Mucosa of gallbladder (tissue), 1 donor: ENCODE measurements around the gene FUBP1. TPM values are rescaled to one million over a fixed set of nuclear protein-coding genes. Genes with fewer than 3 reads are reported as not detected.
A peak's percentile ranks its signal among the peaks of the same experiment; 100 is the strongest.
"Not testable (repeated sequence)": the region's sequence is repeated elsewhere in the genome, so short reads cannot be mapped to it uniquely, and the experiment has no call there.

ENCODE experiments used
- DNase-seq: peaks from one replicate; pipeline ENCODE4 v3.0.0-alpha.2; 2020; ENCODE audit warnings: low spot score
- total RNA-seq: library from RNA; stranded (reverse); gene quantifications from one replicate; pipeline ENCODE4 v1.2.1, GENCODE V29; 2021
- donor health status: DM: no; HTN: no; CAD: no.

The FUBP1 gene
- total RNA-seq, 1 donor from 2014 or later: 107 TPM

DNA sequence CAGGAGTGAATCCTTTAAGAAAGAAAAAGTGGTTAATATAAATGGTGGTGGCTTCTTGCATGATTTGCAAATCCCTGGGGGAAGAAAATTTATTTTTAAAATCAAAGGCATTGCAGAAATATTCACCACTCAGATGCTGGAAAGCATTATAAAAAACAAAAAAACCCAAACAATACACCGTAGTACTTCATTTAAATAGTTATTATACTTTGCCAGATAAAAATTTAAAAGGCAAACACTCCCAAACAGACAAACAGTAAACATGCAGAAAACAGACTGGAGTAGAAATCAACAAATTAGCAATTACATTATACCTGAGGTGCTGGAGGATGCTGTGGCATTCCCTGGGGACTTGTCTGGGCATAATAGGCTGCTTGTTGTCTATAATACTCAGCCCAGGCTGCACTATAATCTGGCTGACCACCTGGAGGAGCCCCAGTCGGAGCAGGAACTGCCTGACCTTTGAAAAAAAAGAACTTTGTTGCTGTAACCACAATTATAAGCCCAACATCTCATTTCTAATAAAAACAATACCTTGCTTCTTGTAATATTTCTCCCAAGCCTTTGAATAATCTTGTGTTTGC, 29.9 kb downstream of the FUBP1 start:
- no peak for DNase-seq

DNA sequence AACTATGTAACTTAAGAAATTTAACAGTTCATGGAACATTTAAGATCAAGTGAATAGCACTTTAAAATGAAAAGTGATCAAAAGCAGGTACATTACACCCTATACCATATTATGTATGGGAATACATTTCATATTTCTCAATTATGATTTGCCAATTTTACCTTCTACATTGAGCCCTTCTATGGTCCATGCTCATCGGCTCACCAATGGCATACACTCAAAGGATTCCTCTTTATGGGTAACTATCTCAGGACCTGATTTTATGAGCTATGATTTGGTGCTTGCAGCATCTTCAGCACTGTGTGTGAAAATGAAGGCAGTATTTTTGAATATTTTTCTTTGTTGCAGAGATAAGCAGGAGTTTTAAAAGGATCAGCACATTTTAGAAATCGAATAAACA, 33.5 kb downstream of the FUBP1 start:
- no peak for DNase-seq

DNA sequence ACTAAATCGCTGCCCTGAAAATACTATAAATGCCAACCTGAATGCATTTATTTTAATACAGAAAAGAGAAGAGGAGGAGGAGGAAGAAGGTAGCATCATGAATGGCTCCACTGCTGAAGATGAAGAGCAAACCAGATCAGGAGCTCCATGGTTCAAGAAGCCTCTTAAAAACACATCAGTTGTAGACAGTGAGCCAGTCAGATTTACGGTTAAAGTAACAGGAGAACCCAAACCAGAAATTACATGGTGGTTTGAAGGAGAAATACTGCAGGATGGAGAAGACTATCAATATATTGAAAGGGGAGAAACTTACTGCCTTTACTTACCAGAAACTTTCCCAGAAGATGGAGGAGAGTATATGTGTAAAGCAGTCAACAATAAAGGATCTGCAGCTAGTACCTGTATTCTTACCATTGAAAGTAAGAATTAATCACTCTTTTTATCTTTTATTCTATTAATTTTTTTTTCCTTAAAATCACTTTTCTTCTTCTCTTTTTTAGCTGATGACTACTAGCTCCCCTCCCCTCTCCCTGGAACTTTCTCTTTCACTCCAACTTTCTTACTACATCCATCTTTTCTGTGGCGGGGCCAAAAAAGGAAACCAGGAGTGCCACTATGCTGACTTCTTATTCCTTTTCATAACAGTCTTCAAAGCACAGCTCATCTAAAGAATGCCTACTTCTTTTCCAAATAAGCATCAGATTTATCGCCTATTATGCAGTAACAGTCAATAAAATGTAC, 36.3 kb downstream of the FUBP1 start:
- no peak for DNase-seq

DNA sequence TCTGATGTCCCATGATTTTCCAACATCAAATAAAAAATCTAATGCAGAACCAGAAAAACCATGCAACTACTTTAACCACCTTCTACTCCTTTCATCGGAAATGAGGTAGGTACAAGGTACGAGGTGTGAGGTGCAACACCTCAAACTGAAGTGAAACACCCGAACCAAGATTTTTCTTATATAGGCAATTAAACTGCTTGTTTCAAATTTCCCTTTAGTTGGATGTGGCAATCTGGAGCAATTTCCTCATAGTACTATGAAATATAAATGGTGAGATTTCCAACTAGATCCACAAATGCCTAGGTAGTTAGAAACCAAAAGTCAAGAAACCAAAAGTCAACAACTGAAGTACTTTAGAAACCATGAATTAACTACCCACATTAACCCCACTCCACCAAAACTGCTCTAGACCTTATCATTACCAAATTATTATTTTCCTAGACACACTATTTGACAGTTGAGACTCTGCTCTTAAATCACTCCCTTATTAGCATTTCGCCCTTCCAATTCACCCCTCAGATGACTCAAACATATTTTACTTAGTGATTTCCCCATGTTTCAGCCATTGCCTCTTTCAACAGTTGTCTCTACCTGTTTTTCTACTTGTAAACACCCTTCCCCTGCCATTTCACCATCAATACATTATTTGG, 37.8 kb downstream of the FUBP1 start:
- DNase-seq: no peak

GRCh38 chr1:77938651-77939050, 40.2 kb downstream of the FUBP1 start:
- no peak for DNase-seq

DNA sequence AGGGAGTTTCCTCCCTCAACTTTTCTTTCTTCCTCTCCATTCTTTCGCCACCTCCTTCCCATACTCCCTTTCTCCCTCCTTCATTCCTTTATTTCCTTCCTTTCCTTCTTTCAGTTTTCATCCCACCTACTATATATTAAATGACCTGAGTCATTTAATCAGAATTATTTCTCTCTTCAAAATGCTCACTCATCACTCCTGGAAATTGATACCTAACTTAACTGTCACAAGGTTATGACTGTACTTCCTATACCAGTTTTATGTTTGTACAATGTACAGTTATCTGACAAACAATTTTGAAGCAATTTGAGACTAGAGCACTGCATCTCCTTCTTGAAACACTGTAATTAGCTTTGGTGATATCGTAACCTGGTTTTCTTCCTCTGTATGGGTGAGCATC, 49.1 kb downstream of the FUBP1 start:
- DNase-seq: no peak

DNA sequence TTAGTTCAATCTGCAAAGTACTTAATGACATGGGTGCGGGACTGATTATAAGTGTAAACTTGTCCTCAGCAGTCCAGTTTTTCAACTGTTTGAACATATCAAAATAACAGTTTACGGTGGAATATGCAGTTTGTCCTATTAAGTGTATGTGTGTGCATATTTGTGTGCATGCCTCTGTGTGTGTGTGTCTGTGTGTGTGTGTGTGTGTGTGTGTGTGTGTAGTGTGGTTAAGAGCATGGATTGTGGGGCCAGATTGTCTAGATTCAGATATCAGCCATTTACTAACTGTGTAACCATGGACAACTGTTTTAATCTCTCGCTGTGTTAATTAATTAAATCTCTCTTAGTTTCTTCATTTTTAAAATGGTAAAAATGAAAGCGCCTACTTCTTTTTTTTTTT, 51.5 kb downstream of the FUBP1 start:
- no peak for DNase-seq

- DNase-seq: no peak
Measured at GRCh38 chr1:77926561-77927357, 52.1 kb downstream of the FUBP1 start.

DNA sequence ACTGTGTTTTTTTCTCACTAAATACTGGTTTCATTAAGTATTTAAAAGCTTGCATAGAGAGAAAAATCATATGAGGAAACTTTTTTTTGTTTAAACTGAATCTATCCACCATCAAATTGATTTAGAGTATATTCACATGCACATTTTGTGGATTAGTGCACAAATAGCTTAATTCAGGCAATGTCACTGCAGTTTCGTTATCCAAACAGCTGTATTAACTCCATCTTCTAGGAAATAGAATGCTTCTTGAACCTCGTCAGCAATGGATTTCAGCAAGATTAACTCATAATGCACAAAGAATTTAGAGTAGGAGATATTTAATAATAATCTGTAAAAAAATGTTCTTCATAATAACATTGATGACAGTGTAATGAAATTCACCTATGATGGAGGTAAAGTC, 52.9 kb downstream of the FUBP1 start:
- no peak for DNase-seq

DNA sequence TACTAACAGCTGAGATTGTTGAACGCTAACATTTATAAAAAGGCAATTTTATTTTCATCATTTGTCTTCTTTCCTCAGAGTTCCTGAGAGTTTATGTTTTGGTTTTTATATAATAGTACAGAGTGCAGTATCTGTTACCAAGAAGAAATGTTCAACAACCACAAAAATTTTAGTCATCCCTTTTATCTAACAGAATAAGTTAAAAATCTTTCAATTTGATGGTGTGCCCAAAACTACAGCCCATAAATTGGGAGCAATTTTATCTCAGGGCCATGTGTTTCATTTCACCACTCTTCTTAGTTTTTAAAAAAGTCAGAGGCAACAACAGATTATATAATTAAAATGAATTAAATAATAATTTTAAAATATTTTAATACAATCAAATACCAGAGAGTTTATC, 53.4 kb downstream of the FUBP1 start:
- no peak for DNase-seq

DNA sequence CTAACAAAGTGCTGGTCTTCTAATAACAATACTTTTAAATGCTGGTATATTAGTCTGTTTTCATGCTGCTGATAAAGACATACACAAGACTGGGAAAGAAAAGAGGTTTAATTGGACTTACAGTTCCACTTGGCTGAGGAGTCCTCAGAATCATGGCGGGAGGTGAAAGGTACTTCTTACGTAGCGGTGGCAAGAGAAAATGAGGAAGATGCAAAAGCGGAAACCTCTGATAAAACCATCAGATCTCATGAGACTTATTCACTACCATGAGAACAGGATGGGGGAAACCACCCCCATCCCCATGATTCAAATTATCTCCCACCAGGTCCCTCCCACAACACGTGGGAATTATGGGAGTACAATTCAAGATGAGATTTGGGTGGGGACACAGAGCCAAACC, 60.0 kb downstream of the FUBP1 start:
- DNase-seq: not testable (repeated sequence)

DNA sequence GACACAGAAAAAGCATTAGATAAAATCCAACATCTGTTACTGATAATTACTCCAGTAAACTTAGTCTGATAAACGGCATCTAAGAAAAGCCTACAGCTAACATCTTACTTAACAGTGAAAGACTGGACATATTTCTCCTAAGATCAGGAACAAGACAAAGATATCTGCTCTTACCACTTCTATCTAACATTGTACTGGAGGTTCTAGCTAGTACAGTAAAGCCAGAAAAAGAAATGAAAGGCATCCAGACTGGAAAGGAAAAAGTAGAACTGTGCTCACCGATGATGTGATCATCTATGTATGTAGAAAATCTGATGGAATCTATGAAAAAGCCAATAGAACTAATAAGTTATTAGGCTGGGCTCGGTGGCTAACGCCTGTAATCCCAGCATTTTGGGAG, 68.8 kb downstream of the FUBP1 start:
- no peak for DNase-seq

- DNase-seq: no peak
Measured at GRCh38 chr1:77906624-77907023, 72.2 kb downstream of the FUBP1 start.

GRCh38 chr1:77906019-77906545, 72.8 kb downstream of the FUBP1 start:
- no peak for DNase-seq

DNA sequence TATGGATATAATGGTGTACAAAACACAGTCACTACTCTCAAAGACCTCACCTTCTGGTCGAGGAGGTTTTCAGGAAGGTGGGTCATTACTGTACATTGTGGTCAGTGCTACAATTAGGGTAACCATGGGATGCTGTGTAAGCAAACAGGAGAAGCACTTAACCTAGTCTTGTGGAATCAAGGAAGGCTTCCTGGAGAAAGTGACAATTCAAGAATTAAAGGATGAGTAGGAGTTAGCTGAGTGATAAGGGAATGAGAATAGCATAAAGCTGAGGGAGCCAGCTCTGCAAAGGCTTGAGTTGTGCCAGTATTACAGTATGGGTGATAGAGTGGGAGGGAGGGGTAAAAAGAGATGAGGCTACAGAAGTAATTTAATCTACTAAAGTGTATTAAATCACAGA, 73.3 kb downstream of the FUBP1 start:
- no peak for DNase-seq

DNA sequence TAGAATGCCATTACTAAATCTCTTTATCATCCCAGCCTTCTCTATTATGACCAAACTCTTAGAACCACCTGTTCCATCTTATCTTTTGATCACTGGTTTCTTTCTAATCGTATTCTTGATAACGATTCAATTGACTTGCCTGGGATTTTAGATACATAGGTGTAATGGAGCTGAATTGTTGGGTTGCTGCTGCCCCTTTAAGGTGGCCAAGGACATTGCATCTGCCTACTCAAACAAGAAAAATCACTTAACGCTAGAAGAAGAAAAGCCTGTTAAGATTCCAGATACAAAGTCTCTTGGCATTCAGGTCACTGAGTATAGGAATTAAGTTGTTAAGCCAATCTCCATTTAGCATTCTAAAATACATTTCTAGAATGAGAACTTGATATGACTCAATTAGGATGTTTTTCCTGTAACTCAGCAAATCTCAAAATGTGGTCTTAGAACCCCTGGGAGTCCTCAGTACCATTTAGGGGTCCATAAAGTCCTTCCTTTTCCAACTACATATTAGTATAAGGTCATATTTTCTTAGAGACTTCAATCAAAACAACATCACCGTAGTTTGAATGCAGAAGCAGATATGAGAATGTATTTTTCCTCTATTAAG, 78.1 kb downstream of the FUBP1 start:
- DNase-seq: peak; percentile 28

GRCh38 chr1:77899647-77900320, 79.1 kb downstream of the FUBP1 start:
- DNase-seq: no peak
